Small intestine (tissue), 7 donors: ENCODE results near the gene TPSAB1. TPM values are rescaled to one million over a fixed set of nuclear protein-coding genes. Genes with fewer than 3 reads are reported as not detected.
"Not testable (repeated sequence)": the region's sequence is repeated elsewhere in the genome, so short reads cannot be mapped to it uniquely, and the experiment has no call there.

ENCODE experiments used
- DNase-seq, 2 donors: peaks; one replicate each; pipeline versions ENCODE4 v3.0.0 to v3.0.0-alpha.2; 2013
- FAIRE-seq: peaks from 2 replicates; lab custom pipeline; 2012; peaks lifted over from hg19 to GRCh38; lab: Jason Lieb, UNC
- H3K27ac ChIP-seq, 3 donors: one replicate each; pipeline ENCODE4 v1.5.1; 2013; ENCODE audit warnings: low read length in 2 of 3, mild to moderate bottlenecking in 2 of 3, control low read depth in 1 of 3, inconsistent platforms in 1 of 3, low read depth in 1 of 3, moderate library complexity in 1 of 3
- H3K27me3 ChIP-seq, 3 donors: one replicate each; pipeline ENCODE4 v1.6.1; 2013; ENCODE audit warnings: low read length in 3 of 3, inconsistent platforms in 1 of 3; ENCODE audit not compliant: control insufficient read depth in 3 of 3, insufficient read depth in 3 of 3
- H3K36me3 ChIP-seq, 3 donors: one replicate each; pipeline ENCODE4 v1.6.1; 2013; ENCODE audit warnings: low read length in 3 of 3, inconsistent platforms in 1 of 3, low read depth in 1 of 3, mild to moderate bottlenecking in 1 of 3, moderate library complexity in 1 of 3; ENCODE audit not compliant: control insufficient read depth in 3 of 3, insufficient read depth in 2 of 3
- H3K4me1 ChIP-seq, 3 donors: one replicate each; pipeline ENCODE4 v1.6.1; 2013; ENCODE audit warnings: low read length in 2 of 3, inconsistent platforms in 1 of 3, low read depth in 1 of 3, mild to moderate bottlenecking in 1 of 3, moderate library complexity in 1 of 3; ENCODE audit not compliant: control insufficient read depth in 3 of 3, insufficient read depth in 2 of 3
- H3K4me3 ChIP-seq, 3 donors: one replicate each; pipeline ENCODE4 v1.5.1; 2013; ENCODE audit warnings: low read length in 3 of 3, control low read depth in 1 of 3, inconsistent platforms in 1 of 3, low read depth in 1 of 3, mild to moderate bottlenecking in 1 of 3, moderate library complexity in 1 of 3
- H3K9me3 ChIP-seq, 2 donors: one replicate each; pipeline ENCODE4 v1.6.1; 2013; ENCODE audit warnings: low read depth in 1 of 2, low read length in 1 of 2; ENCODE audit not compliant: control insufficient read depth in 2 of 2, insufficient read depth in 1 of 2
- WGBS, 3 donors: extraction: QIAGEN DNeasy Blood & Tissue Kit; methylation state at CpG; one replicate each; pipeline ENCODE4 v1.1.7; 2013; 5-methylcytosine and 5-hydroxymethylcytosine counted together
- polyA plus RNA-seq, 4 donors: library from polyadenylated mRNA; stranded (reverse) in 3 of 4; unstranded in 1 of 4; fragments of 200-250 nt in 3 of 4; fragments of 120-200 nt in 1 of 4; gene quantifications; one replicate each; pipeline versions ENCODE4 v1.2.1 to v1.2.3, GENCODE V29; 2013
- donor health status: healthy with polysubstance abuse.
- donor health status: control.
- donor health status: control.
- donor health status: Bipolar disorder and iron deficiency.
- donor health status: healthy.

TPSAB1 gene
- polyA plus RNA-seq, 4 donors: 0.10 to 50.5 (median 15.4) TPM

- H3K4me3 ChIP-seq: no peak overlapping the region
- no peaks in the 10 kb centered on the region for H3K9me3 ChIP-seq
- DNase-seq: no peak
- H3K27ac ChIP-seq: no peak overlapping the region
- peaks cover 0 to 3% (median 0%) of the 10 kb centered on the region in 3 donors for H3K4me1 ChIP-seq
- FAIRE-seq: no peak
- WGBS, 3 donors: 64 to 71% (median 70%) methylated on average over 11 of the region's 11 CpGs
- H3K36me3 ChIP-seq: peaks cover 0 to 2% (median 0%) of the 10 kb centered on the region in 3 donors
- no peaks in the 10 kb centered on the region for H3K27me3 ChIP-seq
Observed at GRCh38 chr16:1196494-1196893, 44.0 kb upstream of the TPSAB1 start.

- FAIRE-seq (no peak), DNase-seq (no peak)
- no peak overlapping the region for H3K4me3 ChIP-seq
Observed at GRCh38 chr16:1197237-1197866, 43.2 kb upstream of the TPSAB1 start.

GRCh38 chr16:1198194-1198593 lies 42.3 kb upstream of the TPSAB1 start:
- DNase-seq: no peak
- Histone ChIP-seq H3K4me1 (peaks cover 0 to 3% (median 0%) of the 10 kb centered on the region in 3 donors), H3K27ac (no peak overlapping the region), H3K27me3 (no peaks in the 10 kb centered on the region), H3K36me3 (peaks cover 0 to 7% (median 0%) of the 10 kb centered on the region in 3 donors), H3K4me3 (no peak overlapping the region), H3K9me3 (no peaks in the 10 kb centered on the region)
- WGBS, 3 donors: 80 to 87% (median 85%) methylated on average over 17 to 18 of the region's 18 CpGs
- FAIRE-seq: no peak

More at GRCh38 chr16:1197237-1197866, 43.2 kb upstream of the TPSAB1 start:
- Histone ChIP-seq H3K9me3 (no peaks in the 10 kb centered on the region), H3K36me3 (peaks cover 0 to 8% (median 0%) of the 10 kb centered on the region in 3 donors), H3K4me1 (peaks cover 0 to 3% (median 0%) of the 10 kb centered on the region in 3 donors), H3K27ac (no peak overlapping the region), H3K27me3 (no peaks in the 10 kb centered on the region)
- 51 to 67% (median 60%) methylated on average over 19 of the region's 19 CpGs for WGBS, 3 donors

GRCh38 chr16:1198671-1199346 lies 41.7 kb upstream of the TPSAB1 start:
- not testable (repeated sequence) for FAIRE-seq, H3K27ac ChIP-seq, H3K27me3 ChIP-seq, DNase-seq, H3K4me1 ChIP-seq, H3K9me3 ChIP-seq, H3K4me3 ChIP-seq, H3K36me3 ChIP-seq
- WGBS, 3 donors: 85 to 91% (median 86%) methylated on average over 29 to 44 of the region's 44 CpGs

- H3K4me3 ChIP-seq: no peak overlapping the region
- H3K36me3 ChIP-seq: peaks cover 0 to 7% (median 0%) of the 10 kb centered on the region in 3 donors
- peaks cover 0 to 2% (median 0%) of the 10 kb centered on the region in 3 donors for H3K4me1 ChIP-seq
- DNase-seq (no peak), FAIRE-seq (no peak)
- H3K27me3 ChIP-seq: no peaks in the 10 kb centered on the region
- WGBS, 3 donors: 68 to 79% (median 75%) methylated on average over 10 to 15 of the region's 19 CpGs
- H3K9me3 ChIP-seq: no peaks in the 10 kb centered on the region
- H3K27ac ChIP-seq: no peak overlapping the region
Observed at GRCh38 chr16:1199347-1200013, 41.0 kb upstream of the TPSAB1 start.

DNA sequence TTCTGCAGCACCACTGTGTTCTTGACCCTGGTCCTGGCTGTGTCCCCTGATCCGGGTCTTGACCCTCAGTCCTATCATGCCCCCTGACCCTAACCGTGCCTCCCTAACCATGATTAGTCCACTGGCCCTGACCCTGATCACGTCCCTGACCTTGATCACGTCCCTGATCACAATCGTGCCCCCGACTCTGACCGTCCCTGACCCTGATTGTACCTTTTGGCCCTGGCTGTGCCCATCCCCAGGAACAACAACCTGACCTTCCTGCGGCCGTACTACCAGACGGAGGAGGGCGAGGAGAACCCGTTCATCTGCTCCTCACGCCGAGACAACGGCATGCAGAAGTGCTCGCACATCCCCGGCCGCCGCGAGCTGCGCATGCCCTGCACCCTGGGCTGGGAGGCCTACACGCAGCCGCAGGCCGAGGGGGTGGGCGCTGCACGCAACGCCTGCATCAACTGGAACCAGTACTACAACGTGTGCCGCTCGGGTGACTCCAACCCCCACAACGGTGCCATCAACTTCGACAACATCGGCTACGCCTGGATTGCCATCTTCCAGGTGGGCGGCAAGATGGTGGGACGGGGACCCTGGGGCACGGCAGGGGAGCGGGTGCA lies 40.4 kb upstream of the TPSAB1 start:
- no peak for DNase-seq
- Histone ChIP-seq H3K27me3 (no peaks in the 10 kb centered on the region), H3K4me1 (no peaks in the 10 kb centered on the region), H3K27ac (no peak overlapping the region), H3K9me3 (no peaks in the 10 kb centered on the region), H3K36me3 (peaks cover 0 to 7% (median 0%) of the 10 kb centered on the region in 3 donors), H3K4me3 (no peak overlapping the region)
- 90 to 93% (median 92%) methylated on average over 38 of the region's 38 CpGs for WGBS, 3 donors
- FAIRE-seq: no peak

DNA sequence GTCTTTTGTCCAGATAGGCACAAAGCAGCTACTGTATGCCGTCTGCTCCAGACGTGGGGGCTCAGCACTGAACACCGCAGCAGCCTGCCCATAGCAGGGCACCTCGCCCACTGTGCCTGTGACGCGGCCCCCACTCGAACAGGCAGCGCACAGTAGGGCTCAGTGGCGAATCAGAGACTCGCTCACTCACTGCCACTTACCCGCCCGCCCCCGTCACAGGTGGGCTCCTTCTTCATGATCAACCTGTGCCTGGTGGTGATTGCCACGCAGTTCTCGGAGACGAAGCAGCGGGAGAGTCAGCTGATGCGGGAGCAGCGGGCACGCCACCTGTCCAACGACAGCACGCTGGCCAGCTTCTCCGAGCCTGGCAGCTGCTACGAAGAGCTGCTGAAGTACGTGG lies 39.1 kb upstream of the TPSAB1 start:
- peaks cover 0 to 7% (median 0%) of the 10 kb centered on the region in 3 donors for H3K36me3 ChIP-seq
- 92 to 96% (median 95%) methylated on average over 25 of the region's 25 CpGs for WGBS, 3 donors
- no peaks in the 10 kb centered on the region for H3K4me1 ChIP-seq
- no peak overlapping the region for H3K27ac ChIP-seq
- no peaks in the 10 kb centered on the region for H3K9me3 ChIP-seq
- no peaks in the 10 kb centered on the region for H3K27me3 ChIP-seq
- H3K4me3 ChIP-seq: no peak overlapping the region
- FAIRE-seq (no peak), DNase-seq (no peak)

DNA sequence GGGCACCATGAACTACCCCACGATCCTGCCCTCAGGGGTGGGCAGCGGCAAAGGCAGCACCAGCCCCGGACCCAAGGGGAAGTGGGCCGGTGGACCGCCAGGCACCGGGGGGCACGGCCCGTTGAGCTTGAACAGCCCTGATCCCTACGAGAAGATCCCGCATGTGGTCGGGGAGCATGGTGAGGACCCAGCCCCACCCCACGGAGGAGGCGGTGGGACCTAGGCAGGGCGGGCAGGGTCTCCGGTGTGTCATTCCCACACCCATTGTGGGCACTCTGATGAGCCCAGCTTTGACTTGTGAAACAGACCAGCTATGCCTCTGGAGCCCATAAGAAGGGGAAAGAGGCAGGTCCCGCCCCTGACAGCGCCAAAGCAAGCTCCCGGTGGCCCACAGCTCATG lies 38.2 kb upstream of the TPSAB1 start:
- Histone ChIP-seq H3K27ac (no peak overlapping the region), H3K27me3 (no peaks in the 10 kb centered on the region), H3K36me3 (peaks cover 0 to 7% (median 0%) of the 10 kb centered on the region in 3 donors), H3K4me1 (no peaks in the 10 kb centered on the region), H3K4me3 (no peak overlapping the region), H3K9me3 (no peaks in the 10 kb centered on the region)
- 88 to 94% (median 90%) methylated on average over 16 to 18 of the region's 18 CpGs for WGBS, 3 donors
- DNase-seq: no peak
- no peak for FAIRE-seq
